GM21825 (cell line): Measurements from ENCODE around the gene EIF4E2.
"Not testable (repeated sequence)": the region's sequence is repeated elsewhere in the genome, so short reads cannot be mapped to it uniquely, and the experiment has no call there.

Experiments
- ATAC-seq: cut with Tn5 transposase; IDR thresholded peaks from one replicate; pipeline ENCODE4 v1.9.1; 2021; ENCODE audit warnings: mild to moderate bottlenecking, moderate library complexity; ENCODE audit not compliant: unreplicated experiment

EIF4E2 gene

DNA sequence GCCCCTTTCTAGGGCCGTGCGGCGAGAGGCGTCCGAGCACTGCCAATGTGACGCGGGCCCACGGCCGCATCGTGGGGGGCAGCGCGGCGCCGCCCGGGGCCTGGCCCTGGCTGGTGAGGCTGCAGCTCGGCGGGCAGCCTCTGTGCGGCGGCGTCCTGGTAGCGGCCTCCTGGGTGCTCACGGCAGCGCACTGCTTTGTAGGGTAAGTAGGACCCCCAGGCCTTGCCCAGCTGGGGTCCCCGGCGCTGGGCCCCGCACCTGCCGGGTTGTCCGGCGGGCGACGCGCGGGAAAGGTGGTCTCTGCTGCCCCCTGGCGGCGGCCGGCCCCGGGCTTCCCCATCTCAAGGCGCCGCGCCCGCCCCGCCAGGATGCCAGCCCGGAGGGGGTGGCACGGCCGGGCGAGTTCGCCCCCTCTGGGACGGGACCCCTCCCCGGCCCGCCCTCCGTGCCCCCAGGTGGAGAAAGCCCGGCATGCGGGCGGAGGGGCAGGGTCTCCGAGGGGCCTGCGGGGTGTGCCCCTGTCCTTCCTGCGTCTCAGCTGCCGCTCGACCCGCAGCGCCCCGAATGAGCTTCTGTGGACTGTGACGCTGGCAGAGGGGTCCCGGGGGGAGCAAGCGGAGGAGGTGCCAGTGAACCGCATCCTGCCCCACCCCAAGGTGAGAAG, 28.4 kb upstream of the EIF4E2 start:
- no peak for ATAC-seq

DNA sequence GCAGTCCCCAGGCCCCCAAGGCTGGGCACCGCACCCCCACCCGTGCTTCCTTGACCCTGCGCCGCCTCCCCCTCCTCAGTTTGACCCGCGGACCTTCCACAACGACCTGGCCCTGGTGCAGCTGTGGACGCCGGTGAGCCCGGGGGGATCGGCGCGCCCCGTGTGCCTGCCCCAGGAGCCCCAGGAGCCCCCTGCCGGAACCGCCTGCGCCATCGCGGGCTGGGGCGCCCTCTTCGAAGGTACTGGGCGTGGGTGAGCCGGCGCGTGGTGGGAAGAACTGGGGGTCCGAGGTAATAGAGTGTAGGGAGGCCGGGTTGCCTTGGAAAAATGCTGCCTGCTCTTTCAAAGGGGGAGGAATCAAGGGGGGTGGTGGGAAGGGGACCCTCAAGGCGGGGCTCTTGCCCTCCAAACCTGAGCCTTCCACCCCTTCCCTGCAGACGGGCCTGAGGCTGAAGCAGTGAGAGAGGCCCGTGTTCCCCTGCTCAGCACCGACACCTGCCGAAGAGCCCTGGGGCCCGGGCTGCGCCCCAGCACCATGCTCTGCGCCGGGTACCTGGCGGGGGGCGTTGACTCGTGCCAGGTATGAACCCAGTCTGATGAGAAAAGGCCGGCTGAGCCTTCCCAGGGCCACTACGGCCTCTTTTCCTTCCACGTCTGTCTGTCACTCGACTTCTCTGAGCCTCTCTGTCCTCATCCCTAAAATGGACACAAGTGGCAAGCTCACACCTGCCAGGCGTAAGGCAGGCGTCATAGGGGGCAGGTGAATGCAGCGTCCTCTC, 27.7 kb upstream of the EIF4E2 start:
- ATAC-seq = no peak

DNA sequence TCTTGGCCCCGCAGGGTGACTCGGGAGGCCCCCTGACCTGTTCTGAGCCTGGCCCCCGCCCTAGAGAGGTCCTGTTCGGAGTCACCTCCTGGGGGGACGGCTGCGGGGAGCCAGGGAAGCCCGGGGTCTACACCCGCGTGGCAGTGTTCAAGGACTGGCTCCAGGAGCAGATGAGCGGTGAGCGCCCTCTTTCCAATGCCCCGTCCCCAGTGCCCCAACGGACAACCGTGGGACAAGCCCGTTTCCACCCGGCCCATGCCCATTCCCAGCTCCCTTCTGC, 27.1 kb upstream of the EIF4E2 start:
- ATAC-seq = no peak

- no peak for ATAC-seq
These were observed 26.5 kb upstream of the EIF4E2 start for GRCh38 chr2:232523682-232524597.

GRCh38 chr2:232524771-232525170, 25.7 kb upstream of the EIF4E2 start:
- no peak for ATAC-seq

DNA sequence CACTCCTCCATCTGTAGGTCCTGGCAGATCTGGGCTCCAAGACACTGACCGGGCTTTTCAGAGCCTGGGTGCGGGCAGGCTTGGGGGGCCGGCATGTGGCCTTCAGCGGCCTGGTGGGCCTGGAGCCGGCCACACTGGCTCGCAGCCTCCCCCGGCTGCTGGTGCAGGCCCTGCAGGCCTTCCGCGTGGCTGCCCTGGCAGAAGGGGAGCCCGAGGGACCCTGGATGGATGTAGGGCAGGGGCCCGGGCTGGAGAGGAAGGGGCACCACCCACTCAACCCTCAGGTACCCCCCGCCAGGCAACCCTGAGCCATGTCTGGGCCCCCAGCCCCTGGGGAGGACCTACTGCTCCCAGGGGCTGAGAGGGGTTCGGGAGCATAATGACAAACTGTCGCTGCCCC, 25.3 kb upstream of the EIF4E2 start:
- no peak for ATAC-seq

GRCh38 chr2:232525791-232526371, 24.6 kb upstream of the EIF4E2 start, which contains the start of gene CHRND:
Gene CHRND (plus strand): TSS chr2:232526160. CDS start chr2:232526216, 56 bp downstream.
- ATAC-seq = no peak

- no peak for ATAC-seq
These were observed 24.0 kb upstream of the EIF4E2 start for GRCh38 chr2:232526372-232526941.

- no peak for ATAC-seq
These were observed 22.5 kb upstream of the EIF4E2 start for GRCh38 chr2:232527905-232528470.

- no peak for ATAC-seq
These were observed 21.6 kb upstream of the EIF4E2 start for GRCh38 chr2:232528746-232529460.

DNA sequence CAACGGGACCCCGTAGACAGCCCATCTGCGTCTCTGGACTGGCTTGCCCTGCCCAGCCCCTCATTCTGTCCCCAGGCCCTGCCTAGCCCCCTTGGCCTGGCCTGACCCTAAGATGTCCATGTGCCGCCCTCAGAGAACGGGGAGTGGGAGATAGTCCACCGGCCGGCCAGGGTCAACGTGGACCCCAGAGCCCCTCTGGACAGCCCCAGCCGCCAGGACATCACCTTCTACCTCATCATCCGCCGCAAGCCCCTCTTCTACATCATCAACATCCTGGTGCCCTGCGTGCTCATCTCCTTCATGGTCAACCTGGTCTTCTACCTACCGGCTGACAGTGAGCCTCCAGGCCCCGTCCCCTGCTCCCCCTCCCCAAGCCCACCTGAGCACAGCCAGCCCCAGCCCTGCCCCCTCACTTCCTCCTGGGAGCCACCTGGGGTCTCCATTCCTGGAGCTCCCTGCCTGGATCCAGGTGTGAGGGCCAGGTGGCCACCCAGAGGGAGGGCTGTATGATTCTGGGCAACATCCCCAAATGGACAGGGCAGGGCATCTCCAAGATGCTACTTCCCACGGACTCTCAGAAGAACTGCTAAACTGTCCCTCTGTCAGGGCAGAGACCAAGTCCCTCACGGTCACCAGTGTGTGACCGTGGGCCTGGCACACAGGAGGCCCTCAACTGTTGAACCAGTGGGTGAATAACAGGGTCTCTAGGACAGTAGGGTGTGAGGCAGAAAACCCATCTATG, 20.5 kb upstream of the EIF4E2 start:
- no peak for ATAC-seq

GRCh38 chr2:232530626-232531260, 19.7 kb upstream of the EIF4E2 start:
- ATAC-seq = no peak

DNA sequence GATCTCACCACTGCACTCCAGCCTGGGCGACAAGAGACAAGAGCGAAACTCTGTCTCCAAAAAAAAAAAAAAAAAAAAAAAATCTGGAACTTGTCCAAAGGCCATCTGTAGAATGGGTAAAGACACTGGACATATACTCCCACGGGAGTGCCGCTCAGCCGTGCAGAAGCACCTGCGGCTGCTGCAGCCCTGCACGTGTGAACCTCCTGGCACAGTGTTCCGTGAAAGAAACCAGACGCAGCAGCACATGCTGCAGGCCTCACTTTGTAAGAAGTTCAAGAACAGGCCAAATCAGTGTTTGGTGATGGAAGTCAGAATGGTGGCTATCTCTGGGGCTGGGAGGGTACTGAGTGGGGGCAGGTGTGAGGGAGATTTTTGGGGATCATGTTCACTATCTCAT, 18.1 kb upstream of the EIF4E2 start:
- no peak for ATAC-seq

DNA sequence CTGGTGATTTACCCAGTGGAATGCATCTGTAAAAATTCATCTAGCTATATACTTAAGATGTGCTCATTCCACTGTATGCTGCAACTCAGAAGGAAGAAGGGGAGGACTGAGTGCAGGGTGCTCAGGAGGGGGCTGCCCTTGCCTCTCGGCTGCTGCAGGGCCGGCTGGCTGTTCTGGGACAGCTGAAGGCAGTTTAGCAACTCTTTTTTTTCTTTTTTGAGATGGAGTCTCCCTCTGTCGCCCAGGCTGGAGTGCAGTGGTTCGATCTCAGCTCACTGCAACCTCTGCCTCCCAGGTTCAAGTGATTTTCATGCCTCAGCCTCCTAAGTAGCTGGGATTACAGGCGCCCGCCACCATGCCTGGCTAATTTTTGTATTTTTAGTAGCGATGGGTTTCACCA, 17.7 kb upstream of the EIF4E2 start:
- ATAC-seq = not testable (repeated sequence)

DNA sequence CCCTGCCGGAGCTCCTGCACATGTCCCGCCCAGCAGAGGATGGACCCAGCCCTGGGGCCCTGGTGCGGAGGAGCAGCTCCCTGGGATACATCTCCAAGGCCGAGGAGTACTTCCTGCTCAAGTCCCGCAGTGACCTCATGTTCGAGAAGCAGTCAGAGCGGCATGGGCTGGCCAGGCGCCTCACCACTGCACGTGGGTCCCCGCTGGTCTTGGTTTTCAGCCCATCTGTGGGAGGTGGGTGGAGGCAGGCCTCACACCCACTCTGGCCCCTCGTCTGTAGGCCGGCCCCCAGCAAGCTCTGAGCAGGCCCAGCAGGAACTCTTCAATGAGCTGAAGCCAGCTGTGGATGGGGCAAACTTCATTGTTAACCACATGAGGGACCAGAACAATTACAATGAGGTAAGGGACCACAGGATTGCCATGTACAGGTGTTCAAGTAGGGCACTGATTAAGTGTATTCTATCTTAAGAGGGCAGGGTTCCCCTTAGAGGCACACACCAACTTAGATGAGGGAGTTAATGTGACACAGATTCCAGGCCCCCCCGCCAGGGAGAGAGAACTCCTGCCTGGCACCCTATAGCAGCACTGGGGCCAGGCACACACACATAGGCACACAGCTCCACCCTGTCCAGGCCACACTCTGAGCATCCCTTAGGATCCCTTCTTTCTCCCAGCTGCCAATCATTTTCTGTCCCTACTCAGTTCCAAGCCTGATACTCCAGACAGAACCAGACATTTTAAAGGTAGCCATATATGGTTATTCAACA, 16.4 kb upstream of the EIF4E2 start:
- no peak for ATAC-seq

DNA sequence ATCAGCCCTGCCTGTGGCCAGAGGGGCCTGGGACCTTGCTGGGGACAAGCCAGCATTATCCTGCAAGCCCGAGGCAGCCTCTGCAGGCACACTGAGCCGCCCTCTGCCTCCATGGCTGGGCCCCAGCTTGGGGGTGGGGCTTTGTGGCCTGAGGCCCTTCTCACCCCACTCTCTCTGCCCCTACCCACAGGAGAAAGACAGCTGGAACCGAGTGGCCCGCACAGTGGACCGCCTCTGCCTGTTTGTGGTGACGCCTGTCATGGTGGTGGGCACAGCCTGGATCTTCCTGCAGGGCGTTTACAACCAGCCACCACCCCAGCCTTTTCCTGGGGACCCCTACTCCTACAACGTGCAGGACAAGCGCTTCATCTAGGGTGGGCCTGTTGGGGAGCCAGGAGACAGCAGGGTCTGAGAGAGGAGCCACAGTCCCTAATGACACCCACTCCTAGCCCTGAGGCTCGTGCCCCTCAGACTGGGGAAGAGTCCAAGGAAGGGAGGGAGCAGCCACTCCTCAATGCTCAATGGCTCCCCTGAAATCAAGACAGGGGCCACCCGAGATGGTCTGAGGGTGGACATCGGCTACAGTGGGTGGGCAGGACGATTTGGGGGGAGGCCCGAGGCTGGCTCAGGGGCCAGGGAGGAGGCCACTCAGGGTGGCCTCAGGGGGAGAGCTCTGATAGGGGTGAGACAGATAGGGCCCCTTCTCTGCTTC, 15.4 kb upstream of the EIF4E2 start:
- ATAC-seq = no peak

- no peak for ATAC-seq
These were observed 14.5 kb upstream of the EIF4E2 start for GRCh38 chr2:232535761-232536530.
